CD14-positive monocyte (primary cell): ENCODE measurements around the gene TRMT2A. TPM values are rescaled to one million over a fixed set of nuclear protein-coding genes. Genes with fewer than 3 reads are reported as not detected.
A peak's percentile ranks its signal among the peaks of the same experiment; 100 is the strongest.

Experiments
- DNase-seq, 3 donors: peaks; one replicate each; pipeline ENCODE4 v3.0.0-alpha.2; 2011 to 2022
- H2AFZ ChIP-seq: 2 replicates; pipeline ENCODE4 v1.6.0; 2012; ENCODE audit warnings: mild to moderate bottlenecking, low read depth, low read length, inconsistent platforms; ENCODE audit not compliant: insufficient read depth, poor library complexity, severe bottlenecking
- H3K27ac ChIP-seq, 2 donors: 1 replicate in 1 of 2; 2 replicates in 1 of 2; pipeline ENCODE4 v1.5.1; 2012 to 2013; ENCODE audit warnings: low read length in 2 of 2, control low read depth in 1 of 2, inconsistent platforms in 1 of 2, low read depth in 1 of 2, mild to moderate bottlenecking in 1 of 2
- H3K27me3 ChIP-seq, 2 donors: one replicate each; pipeline versions ENCODE4 v1.6.0 to v1.6.1; 2011 to 2013; ENCODE audit warnings: low read length in 2 of 2; ENCODE audit not compliant: control insufficient read depth in 2 of 2, insufficient read depth in 2 of 2
- H3K36me3 ChIP-seq, 2 donors: replicated peaks in 1 of 2; 1 replicate in 1 of 2; 2 replicates in 1 of 2; pipeline versions ENCODE4 v1.5.1 to v1.6.1; 2012 to 2013; ENCODE audit warnings: low read length in 2 of 2, control low read depth in 1 of 2, inconsistent platforms in 1 of 2, mild to moderate bottlenecking in 1 of 2; ENCODE audit not compliant: insufficient read depth in 2 of 2, control insufficient read depth in 1 of 2
- H3K4me1 ChIP-seq, 2 donors: 1 replicate in 1 of 2; 2 replicates in 1 of 2; pipeline versions ENCODE4 v1.5.1 to v1.6.1; 2012 to 2013; ENCODE audit warnings: low read length in 2 of 2, control low read depth in 1 of 2, inconsistent platforms in 1 of 2, mild to moderate bottlenecking in 1 of 2, moderate library complexity in 1 of 2; ENCODE audit not compliant: insufficient read depth in 2 of 2, control insufficient read depth in 1 of 2
- H3K4me2 ChIP-seq: replicated peaks from 2 replicates; pipeline ENCODE3; 2012; ENCODE audit warnings: low read length, moderate library complexity, mild to moderate bottlenecking; ENCODE audit not compliant: poor library complexity, severe bottlenecking; ENCODE audit errors: extremely low read depth
- H3K4me3 ChIP-seq, 3 experiments: fragments of 200-600 bp in 1 of 3; sonication (generic) in 1 of 3; replicated peaks in 1 of 3; 1 replicate in 2 of 3; 2 replicates in 1 of 3; pipeline ENCODE4 v1.5.1; 2011 to 2013; ENCODE audit warnings: low read length in 3 of 3, mild to moderate bottlenecking in 3 of 3, control low read depth in 2 of 3, low read depth in 2 of 3, inconsistent platforms in 1 of 3, moderate library complexity in 1 of 3
- H3K79me2 ChIP-seq: 2 replicates; pipeline ENCODE4 v1.6.0; 2012; ENCODE audit warnings: mild to moderate bottlenecking, control low read depth, inconsistent platforms, low read length, moderate library complexity; ENCODE audit not compliant: insufficient read depth
- H3K9ac ChIP-seq: 2 replicates; pipeline ENCODE4 v1.6.0; 2017; ENCODE audit warnings: low read length, mild to moderate bottlenecking; ENCODE audit not compliant: insufficient read depth, poor library complexity, severe bottlenecking
- H3K9me3 ChIP-seq, 2 donors: replicated peaks in 1 of 2; 1 replicate in 1 of 2; 2 replicates in 1 of 2; pipeline versions ENCODE4 v1.5.1 to v1.6.1; 2012 to 2013; ENCODE audit warnings: low read length in 2 of 2, control low read depth in 1 of 2; ENCODE audit not compliant: control insufficient read depth in 1 of 2, insufficient read depth in 1 of 2
- H4K20me1 ChIP-seq: 2 replicates; pipeline ENCODE4 v1.6.0; 2012; ENCODE audit warnings: mild to moderate bottlenecking, low read length, control low read depth, moderate library complexity; ENCODE audit not compliant: insufficient read depth
- H3K27ac Mint-ChIP-seq, 7 donors: one replicate each; pipeline ENCODE4 v1.8.0; 2020; ENCODE audit warnings: mild to moderate bottlenecking in 7 of 7, mixed read lengths in 7 of 7, moderate library complexity in 6 of 7, inconsistent platforms in 2 of 7
- H3K27me3 Mint-ChIP-seq, 3 donors: one replicate each; pipeline ENCODE4 v1.8.0; 2021 to 2022; ENCODE audit warnings: low read depth in 3 of 3, mild to moderate bottlenecking in 3 of 3, mixed read lengths in 3 of 3, moderate library complexity in 3 of 3, inconsistent platforms in 1 of 3
- H3K36me3 Mint-ChIP-seq, 2 donors: one replicate each; pipeline ENCODE4 v1.8.0; 2020; ENCODE audit warnings: mixed read lengths in 2 of 2, inconsistent platforms in 1 of 2, mild to moderate bottlenecking in 1 of 2
- H3K4me1 Mint-ChIP-seq: one replicate; pipeline ENCODE4 v1.8.0; 2020; ENCODE audit warnings: mild to moderate bottlenecking, mixed read lengths
- H3K4me3 Mint-ChIP-seq, 2 donors: one replicate each; pipeline ENCODE4 v1.8.0; 2020; ENCODE audit warnings: mild to moderate bottlenecking in 2 of 2, mixed read lengths in 2 of 2, moderate library complexity in 1 of 2
- H3K9me3 Mint-ChIP-seq, 7 donors: one replicate each; pipeline ENCODE4 v1.8.0; 2020 to 2022; ENCODE audit warnings: mixed read lengths in 7 of 7, mild to moderate bottlenecking in 6 of 7, moderate library complexity in 6 of 7, inconsistent platforms in 2 of 7
- CTCF ChIP-seq: fragments of 200-600 bp; IDR thresholded peaks from one replicate; pipeline ENCODE4 v1.8.0; 2022; ENCODE audit warnings: antibody characterized with exemption, mild to moderate bottlenecking
- WGBS: methylation state at CpG from one replicate; pipeline ENCODE4 v1.1.5; 2013; ENCODE audit warnings: missing lambda C conversion rate; ENCODE audit not compliant: insufficient coverage; 5-methylcytosine and 5-hydroxymethylcytosine counted together
- intact Hi-C, 2 donors: fragments of 100-400 bp; cut with micrococcal nuclease; formaldehyde crosslinking; loops; one replicate each; pipeline versions ENCODE4 v1.15.0 to v1.15.1; 2023
- polyA plus RNA-seq, 3 donors: library from polyadenylated mRNA; depleted of rRNA in 1 of 3; unstranded in 2 of 3; stranded (reverse) in 1 of 3; fragments of 300-500 nt in 2 of 3; fragments of >200 nt in 1 of 3; fragmentation: Illumina TruSeq in 2 of 3; gene quantifications; 1 replicate in 2 of 3; 2 replicates in 1 of 3; pipeline ENCODE4 v1.2.3, GENCODE V29; 2012 to 2021

Gene TRMT2A
- polyA plus RNA-seq, 3 donors: 20.1 to 121 (median 23.5) TPM

- Histone ChIP-seq H3K9me3 (no peaks in the 10 kb centered on the region), H3K36me3 (peaks cover 39 to 74% of the 10 kb centered on the region in 2 donors), H3K79me2 (peaks cover 43% of the 10 kb centered on the region), H4K20me1 (peaks cover 12% of the 10 kb centered on the region), H3K27me3 (no peaks in the 10 kb centered on the region), H3K9ac (no peak overlapping the region), H3K4me2 (no peak overlapping the region), H2AFZ (no peak overlapping the region), H3K4me3 (no peak overlapping the region), H3K27ac (peak overlapping the region in 1 of 2 donors; percentile 20), H3K4me1 (peaks cover 0 to 1% of the 10 kb centered on the region in 2 donors)
- intact Hi-C loops: no loop called here
- DNase-seq: no peak
- H3K27me3 Mint-ChIP-seq: no peaks in the 10 kb centered on the region
- no peaks in the 10 kb centered on the region for H3K9me3 Mint-ChIP-seq
- no peak overlapping the region for H3K4me3 Mint-ChIP-seq
- 92% methylated on average over 4 of the region's 11 CpGs for WGBS
- H3K4me1 Mint-ChIP-seq: peaks cover 5% of the 10 kb centered on the region
- peaks cover 50 to 83% of the 10 kb centered on the region in 2 donors for H3K36me3 Mint-ChIP-seq
- H3K27ac Mint-ChIP-seq: peak overlapping the region in 4 of 7 donors; percentile 14 to 76 (median 42)
- no peak for TF ChIP-seq CTCF
Measured at GRCh38 chr22:20124083-20124787, 7.2 kb upstream of the TRMT2A start.

- Mint-ChIP-seq H3K27me3 (no peaks in the 10 kb centered on the region), H3K36me3 (peaks cover 51 to 84% of the 10 kb centered on the region in 2 donors), H3K27ac (peak overlapping the region in 2 of 7 donors; percentile 8 to 69), H3K4me1 (peaks cover 8% of the 10 kb centered on the region), H3K4me3 (no peak overlapping the region), H3K9me3 (no peaks in the 10 kb centered on the region)
- H3K27me3 ChIP-seq: no peaks in the 10 kb centered on the region
- intact Hi-C loops: no loop called here
- H3K4me2 ChIP-seq: no peak overlapping the region
- peaks cover 4 to 8% of the 10 kb centered on the region in 2 donors for H3K4me1 ChIP-seq
- no peak for TF ChIP-seq CTCF
- peaks cover 17% of the 10 kb centered on the region for H4K20me1 ChIP-seq
- no peaks in the 10 kb centered on the region for H3K9me3 ChIP-seq
- no peak overlapping the region for H3K4me3 ChIP-seq
- no peak overlapping the region for H3K9ac ChIP-seq
- H3K27ac ChIP-seq: peak overlapping the region in 1 of 2 donors; percentile 20
- peaks cover 50% of the 10 kb centered on the region for H3K79me2 ChIP-seq
- H2AFZ ChIP-seq: no peak overlapping the region
- H3K36me3 ChIP-seq: peaks cover 39 to 80% of the 10 kb centered on the region in 2 donors
- DNase-seq: no peak
- WGBS: 97% methylated on average over 9 of the region's 13 CpGs
Measured at GRCh38 chr22:20123366-20124082, 6.5 kb upstream of the TRMT2A start.
